Panc1 (cell line): ENCODE results near the gene CASR.

Source experiments
- CTCF ChIP-seq: fragments of 450-650 bp; IDR thresholded peaks from 2 replicates; pipeline ENCODE4 v1.5.1; 2017; ENCODE audit warnings: mild to moderate bottlenecking
- TCF7L2 ChIP-seq: IDR thresholded peaks from 2 replicates; pipeline ENCODE4 v1.6.1; 2011; ENCODE audit warnings: mild to moderate bottlenecking, low read depth, low read length, inconsistent platforms
- TF ChIP-seq, protein P1 (sequence below), 2 experiments: IDR thresholded peaks; 2 replicates each; pipeline ENCODE4 v1.6.1; 2011 to 2012; ENCODE audit warnings: low read depth in 2 of 2, control low read depth in 1 of 2, low read length in 1 of 2, mild to moderate bottlenecking in 1 of 2, moderate library complexity in 1 of 2; ENCODE audit not compliant: insufficient read depth in 1 of 2

- TF ChIP-seq CTCF (no peak), TCF7L2 (no peak)
- TF ChIP-seq, protein P1, sequence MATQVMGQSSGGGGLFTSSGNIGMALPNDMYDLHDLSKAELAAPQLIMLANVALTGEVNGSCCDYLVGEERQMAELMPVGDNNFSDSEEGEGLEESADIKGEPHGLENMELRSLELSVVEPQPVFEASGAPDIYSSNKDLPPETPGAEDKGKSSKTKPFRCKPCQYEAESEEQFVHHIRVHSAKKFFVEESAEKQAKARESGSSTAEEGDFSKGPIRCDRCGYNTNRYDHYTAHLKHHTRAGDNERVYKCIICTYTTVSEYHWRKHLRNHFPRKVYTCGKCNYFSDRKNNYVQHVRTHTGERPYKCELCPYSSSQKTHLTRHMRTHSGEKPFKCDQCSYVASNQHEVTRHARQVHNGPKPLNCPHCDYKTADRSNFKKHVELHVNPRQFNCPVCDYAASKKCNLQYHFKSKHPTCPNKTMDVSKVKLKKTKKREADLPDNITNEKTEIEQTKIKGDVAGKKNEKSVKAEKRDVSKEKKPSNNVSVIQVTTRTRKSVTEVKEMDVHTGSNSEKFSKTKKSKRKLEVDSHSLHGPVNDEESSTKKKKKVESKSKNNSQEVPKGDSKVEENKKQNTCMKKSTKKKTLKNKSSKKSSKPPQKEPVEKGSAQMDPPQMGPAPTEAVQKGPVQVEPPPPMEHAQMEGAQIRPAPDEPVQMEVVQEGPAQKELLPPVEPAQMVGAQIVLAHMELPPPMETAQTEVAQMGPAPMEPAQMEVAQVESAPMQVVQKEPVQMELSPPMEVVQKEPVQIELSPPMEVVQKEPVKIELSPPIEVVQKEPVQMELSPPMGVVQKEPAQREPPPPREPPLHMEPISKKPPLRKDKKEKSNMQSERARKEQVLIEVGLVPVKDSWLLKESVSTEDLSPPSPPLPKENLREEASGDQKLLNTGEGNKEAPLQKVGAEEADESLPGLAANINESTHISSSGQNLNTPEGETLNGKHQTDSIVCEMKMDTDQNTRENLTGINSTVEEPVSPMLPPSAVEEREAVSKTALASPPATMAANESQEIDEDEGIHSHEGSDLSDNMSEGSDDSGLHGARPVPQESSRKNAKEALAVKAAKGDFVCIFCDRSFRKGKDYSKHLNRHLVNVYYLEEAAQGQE (IDR thresholded peaks at IDR 0.05; ENCODE audit: insufficient read depth in 1 of 2, low read depth in 2 of 2, low read length in 1 of 2): no peak
These were observed 138.9 kb downstream of the CASR start for GRCh38 chr3:122322095-122323075.
